Measurements from ENCODE around the gene LYRM4.

The LYRM4 gene

DNA sequence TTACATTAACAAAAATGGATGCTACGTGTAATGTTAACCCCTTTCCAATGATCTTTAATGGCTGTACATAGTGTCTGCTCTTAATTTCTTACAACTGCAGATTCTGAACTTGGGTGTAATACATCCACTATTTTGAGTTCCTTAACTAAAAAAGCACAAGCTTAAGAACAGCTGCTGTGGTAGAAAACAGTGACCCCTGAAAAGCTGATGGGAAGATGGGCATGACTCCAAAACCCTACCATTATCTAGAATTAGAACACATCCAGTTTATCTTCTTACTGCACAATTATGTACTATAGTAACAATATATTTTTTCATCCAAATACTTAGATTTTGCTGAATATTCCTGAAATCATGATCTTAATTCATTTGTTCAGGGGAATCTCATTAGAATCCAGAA is 49.3 kb downstream of the LYRM4 start:
- no peak overlapping the region for H3K27ac ChIP-seq
- no peak overlapping the region for H3K4me3 ChIP-seq

DNA sequence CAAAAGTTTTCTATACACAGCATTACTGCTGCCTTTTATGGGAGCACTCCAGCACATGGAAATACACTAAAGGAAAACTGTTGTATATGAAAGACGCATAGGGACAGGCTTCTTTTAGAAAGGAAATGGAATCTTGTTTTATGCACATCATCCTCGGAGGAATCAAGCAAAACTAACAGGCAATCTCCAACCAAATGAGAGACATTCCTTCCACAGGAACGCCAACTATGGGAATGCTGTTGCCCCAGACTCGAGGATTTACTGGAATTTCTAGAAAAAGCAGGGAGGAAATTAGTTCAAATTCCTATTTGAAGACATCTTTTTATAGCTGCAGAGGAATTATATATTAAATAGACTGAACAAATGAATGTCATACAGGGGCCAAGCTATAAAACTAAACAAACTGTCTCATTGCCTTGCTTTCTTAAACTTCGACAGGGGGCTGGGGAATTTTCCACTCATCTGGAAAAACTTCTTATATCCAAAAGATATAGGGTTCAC is 52.2 kb downstream of the LYRM4 start:
- H3K27ac ChIP-seq = peak overlapping the region in 2 of 21 experiments; percentile 8 to 11

DNA sequence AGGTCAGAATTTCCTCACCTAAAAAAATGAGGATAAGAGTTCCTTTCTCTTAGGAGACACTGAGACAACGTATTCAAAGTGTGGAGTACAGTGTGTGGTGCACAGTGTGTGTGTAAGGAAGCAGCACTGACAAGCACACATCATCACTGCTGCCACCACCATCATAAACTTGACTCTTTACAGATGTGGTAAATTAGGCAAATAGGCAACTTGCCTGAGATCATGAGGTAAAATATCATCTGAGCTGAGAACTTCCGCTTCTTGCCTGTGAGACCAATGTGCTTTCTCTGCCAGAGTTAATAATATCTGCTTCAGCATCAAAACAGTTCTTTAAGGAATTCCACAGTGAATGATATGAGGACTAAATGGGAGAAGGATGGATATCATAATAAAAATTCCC is 52.7 kb downstream of the LYRM4 start:
- peak overlapping the region in 5 of 21 experiments; percentile 0 to 33 (median 11) for H3K27ac ChIP-seq
- no peak overlapping the region for H3K4me3 ChIP-seq

More for the DNA sequence above, 52.2 kb downstream of the LYRM4 start:
- H3K4me3 ChIP-seq = no peak overlapping the region

DNA sequence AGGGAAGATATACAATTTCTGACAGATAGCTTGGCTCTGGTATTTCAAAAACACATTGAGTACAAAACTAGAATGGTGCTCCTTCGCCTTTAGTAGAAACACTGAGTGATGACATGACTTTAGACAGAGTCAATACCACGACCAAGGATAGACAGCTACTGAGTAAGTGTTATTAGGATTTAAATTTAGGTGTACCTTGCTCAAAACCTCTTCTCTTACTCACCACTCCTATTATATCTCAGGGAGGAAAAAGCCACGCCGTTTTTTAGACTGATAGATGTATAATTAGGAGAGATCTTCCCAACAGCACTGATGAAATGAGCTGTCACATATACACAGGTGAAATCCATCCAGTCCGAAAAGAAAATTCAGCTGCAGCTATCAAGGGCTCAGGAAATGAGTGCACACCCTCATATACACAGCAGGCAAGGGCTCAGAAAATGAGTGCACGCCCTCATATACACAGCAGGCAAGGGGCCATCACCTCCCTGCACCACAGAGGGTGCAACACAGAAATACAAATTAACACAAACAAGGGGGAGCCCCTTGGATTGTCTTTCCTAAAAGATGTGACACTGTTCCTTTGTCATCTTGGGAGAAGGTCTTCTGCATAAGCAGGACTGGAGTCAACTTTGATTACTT is 53.7 kb downstream of the LYRM4 start:
- peak overlapping the region in 2 of 21 experiments; percentile 16 to 33 for H3K27ac ChIP-seq
- H3K4me3 ChIP-seq = no peak overlapping the region

DNA sequence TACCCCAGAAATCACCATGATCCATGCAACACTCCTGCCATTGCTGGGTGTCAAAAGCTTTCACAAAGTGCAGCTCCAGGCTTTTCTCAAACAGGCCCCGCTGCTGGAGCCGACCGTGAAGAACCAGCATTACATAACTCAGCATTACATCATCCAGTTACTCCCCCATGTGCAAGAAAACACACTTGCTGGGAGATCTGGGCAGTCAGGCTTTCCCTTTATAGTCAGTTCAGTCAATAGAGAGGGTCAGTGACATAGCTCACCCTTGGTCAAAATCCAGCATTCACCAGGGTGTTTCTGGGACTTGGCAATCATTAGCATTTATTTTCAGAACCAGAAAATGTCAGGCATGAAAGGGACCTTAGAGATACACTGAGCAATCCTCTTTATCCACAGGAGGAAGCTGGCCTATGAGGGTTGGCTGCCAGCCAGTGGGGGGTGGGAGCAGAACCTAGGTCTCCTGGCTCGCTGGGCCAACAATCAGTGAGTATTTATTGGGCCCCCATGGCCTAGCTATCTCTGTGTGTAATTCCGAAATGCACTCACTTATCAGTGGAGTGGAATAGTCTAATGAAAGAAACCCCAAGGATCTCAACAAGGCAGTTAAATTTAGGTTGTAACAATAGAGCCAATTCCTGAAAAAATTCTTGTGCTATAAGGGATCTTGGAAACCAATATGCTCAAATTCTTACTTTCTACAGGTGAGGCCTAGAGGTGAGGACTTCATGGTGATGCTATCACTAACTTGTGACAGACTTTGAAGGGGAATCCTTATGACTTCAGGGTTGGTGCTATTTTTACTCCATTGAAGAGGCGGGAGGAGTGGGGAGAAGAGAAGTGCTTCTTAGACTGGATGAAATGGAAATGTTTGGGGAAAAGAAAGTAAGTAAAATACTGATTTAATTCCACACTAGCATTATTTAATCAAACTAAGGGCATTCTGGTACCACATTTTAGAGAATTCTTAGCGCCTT is 54.6 kb downstream of the LYRM4 start:
- H3K4me3 ChIP-seq = no peak overlapping the region
- H3K27ac ChIP-seq = peak overlapping the region in 7 of 21 experiments; percentile 14 to 65 (median 36)

DNA sequence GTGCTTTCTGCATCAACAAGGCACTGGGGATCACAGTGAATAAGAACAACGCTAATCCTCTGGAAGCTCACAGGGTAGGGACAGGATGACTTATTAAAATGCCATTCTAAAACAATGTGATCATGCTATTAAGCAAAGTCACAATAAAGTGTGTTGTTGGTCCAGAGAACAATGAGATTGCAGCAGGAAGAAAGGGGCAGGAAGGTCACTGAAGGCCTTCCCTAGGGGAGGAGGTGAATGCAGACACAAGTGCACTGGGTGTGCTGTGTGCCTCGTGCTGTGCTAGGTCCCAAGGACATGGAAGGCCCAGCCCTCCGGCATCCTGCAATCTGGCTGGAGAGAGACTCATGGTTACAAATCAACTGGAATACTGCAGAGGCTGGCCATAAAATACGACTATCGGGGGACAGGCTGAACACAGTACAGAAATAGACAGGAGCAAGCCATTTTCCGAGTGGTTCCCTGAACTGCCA is 55.7 kb downstream of the LYRM4 start:
- Histone ChIP-seq H3K4me3 (no peak overlapping the region), H3K27ac (peak overlapping the region in 5 of 21 experiments; percentile 14 to 65 (median 36))

DNA sequence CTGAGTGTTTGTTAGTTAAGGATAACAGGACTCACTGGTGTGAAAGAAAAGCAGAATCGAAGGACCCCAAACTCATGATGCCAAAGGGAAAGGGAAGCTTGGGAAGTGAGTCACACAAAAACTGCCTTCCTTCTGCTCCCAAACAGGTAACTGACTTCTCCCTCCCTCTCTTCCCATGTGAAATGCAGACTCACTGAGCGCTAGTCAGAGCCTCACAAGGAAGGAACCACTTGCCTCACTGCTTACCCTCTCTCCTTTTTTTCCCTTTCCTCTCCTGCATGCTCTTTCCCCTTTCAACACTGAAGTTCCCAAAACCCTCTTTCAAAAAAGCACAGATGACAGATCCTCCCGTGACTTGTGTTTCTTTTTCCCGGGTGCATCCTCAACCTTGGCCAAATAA is 56.4 kb downstream of the LYRM4 start:
- Histone ChIP-seq H3K4me3 (no peak overlapping the region), H3K27ac (peak overlapping the region in 2 of 21 experiments; percentile 0 to 36)

DNA sequence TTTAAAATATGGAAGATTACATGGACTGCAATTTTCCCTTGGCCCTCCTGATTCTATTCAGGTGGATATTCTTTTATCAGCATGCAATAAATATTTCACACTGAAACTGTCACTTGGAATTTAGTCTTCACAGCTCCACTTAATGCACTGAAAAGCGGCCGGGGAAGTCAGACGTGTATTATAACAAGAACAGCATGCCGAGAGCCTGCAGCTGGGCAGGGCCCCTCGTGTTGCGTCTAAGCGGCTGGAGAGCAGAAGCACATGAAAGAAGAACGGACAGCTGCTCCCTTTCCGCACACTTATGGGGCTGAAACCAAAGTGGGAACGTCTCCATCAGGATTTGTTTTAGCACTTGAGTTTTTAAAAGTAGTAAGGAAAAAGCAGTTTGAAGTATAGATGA is 57.2 kb downstream of the LYRM4 start:
- H3K4me3 ChIP-seq = no peak overlapping the region
- peak overlapping the region in 1 of 21 experiments; percentile 0 for H3K27ac ChIP-seq

DNA sequence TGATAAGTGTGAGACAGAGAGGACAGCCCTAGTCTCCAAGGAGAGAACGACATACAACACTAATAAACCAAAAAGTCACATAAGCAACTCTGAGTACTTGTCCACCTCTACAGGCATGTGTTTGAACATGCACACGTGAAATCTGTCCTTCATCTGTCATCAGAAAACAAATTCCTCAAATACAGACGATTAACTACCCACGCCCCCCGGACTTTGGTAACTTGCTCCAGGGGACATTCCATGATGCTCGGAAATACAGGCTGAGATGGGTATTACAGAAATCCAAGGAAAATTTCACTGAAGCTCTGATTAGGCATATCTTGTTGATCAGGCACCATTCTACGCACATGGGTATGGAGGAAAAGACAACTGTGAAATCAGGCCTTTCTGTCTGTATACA is 57.8 kb downstream of the LYRM4 start:
- H3K27ac ChIP-seq = no peak overlapping the region
- H3K4me3 ChIP-seq = no peak overlapping the region

DNA sequence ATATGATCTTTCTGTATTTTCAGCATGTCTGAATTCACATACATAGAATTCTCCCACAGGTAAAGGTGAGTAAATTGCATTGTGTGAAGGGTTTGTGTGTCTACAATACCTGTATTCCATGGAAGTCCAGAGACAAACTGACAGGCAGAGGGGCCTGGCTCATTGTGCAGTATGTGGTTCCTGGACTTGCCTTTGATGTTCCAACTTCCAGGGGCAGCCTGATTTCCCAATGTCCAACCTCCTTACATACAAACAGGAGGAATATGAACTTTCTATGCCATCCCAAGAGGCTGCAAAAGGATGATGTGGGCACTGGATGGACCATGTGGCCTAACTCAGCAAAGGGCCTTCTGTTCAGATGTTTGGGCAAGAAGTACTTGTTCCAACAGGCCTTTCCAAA is 58.5 kb downstream of the LYRM4 start:
- H3K4me3 ChIP-seq = no peak overlapping the region
- H3K27ac ChIP-seq = no peak overlapping the region

DNA sequence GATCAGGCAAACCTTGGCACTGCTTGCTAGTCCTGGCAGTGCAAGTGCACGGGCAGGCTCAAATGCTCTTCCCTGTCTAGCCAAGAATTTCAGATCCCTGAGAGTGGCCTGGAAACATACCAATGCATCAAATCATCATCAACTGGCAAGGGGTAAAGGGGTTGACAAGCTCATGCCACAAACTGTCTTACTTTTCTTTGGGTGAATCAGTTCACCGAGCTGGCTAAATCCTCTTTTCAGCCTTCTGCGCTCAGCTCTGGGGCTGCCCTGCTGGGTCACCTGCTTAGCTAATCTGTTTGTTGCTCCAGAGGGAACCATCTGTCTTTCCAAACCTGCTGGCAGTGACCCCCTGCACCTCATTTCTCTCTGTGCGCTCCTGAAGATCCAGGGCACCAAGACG is 59.5 kb downstream of the LYRM4 start:
- H3K27ac ChIP-seq = no peak overlapping the region
- no peak overlapping the region for H3K4me3 ChIP-seq

DNA sequence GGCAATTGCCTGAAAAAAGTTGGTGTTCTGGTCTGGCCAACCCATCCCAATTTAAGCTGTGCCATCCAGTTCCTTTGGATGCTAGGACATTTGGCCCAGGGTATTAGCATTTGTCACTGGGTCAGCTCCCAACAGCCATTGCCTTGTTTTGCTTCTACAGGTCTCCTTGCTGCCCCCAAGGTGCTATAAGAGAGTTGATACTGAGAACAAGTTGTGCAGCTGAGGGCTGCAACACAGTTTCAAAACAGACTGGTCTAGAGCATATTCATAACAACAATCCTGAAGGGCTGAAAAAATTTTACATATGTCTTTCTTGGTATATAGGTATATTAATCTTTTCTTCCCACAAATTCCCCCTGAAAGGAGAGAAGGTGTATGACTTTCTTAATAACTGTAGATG is 61.0 kb downstream of the LYRM4 start:
- Histone ChIP-seq H3K27ac (no peak overlapping the region), H3K4me3 (no peak overlapping the region)

DNA sequence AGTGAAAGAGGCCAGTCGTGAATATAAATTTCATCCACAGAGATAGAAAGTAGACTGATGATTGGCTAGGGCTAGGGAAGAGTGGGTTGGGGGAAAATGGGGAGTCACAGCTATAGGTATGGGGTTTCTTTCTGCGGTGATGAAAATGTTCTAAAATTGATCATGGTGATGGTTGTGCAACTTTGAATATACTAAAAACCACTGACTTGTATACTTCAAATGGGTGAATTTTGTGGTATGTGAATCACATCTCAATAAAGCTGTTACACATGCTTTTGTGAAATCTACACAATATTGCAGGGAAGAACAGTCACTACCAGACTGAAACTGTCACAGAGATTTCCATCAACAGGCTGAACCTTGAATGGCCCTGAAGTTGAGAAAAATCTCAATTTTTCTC is 61.5 kb downstream of the LYRM4 start:
- Histone ChIP-seq H3K27ac (no peak overlapping the region), H3K4me3 (no peak overlapping the region)

DNA sequence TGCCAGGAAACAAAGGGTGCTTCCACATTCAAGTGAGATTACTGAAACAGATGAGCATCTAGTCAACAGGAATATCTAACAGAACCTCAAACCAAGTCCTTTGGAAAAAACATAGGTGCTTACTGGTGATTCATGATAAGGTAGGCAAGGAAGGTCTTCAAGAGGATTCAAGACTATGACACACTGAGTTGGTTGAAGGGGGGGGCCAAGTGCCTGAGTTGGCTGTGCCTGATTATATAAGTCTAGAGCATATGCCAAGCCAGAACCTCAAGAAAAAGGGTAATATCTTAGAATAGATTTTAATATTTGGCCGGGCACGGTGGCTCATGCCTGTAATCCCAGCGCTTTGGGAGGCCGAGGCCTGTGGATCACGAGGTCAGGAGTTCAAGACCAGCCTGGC is 63.7 kb downstream of the LYRM4 start:
- Histone ChIP-seq H3K27ac (no peak overlapping the region), H3K4me3 (no peak overlapping the region)

DNA sequence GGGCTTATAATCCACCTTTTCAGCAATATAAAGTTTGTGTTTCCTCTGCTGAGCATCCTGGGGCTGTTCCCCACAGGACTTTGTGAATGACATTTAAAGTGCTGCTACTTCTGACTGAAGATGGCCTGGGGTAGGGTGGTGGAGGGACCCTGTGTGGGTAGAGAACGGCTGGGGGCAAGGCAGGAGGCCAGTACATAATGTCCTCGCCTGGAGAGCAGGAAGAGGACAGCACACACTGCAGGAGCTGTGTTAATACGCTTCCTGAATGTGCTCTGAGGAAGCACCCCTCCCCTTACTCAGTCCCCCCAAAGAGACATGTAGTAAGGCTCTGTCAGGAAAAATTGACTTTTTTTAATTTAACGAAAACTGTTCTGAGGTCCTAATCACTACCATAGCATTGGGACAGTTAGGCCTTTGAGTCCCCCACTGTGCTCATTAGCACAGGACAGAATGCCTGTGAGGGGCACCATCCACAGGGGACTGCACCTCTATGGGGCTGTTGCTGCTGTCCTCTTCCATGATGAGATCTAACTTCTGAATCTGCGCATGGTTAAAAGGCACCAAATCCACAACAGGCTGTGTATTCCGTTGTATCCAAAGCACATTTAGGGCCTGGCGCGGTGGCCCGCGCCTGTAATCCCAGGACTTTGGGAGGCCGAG is 68.5 kb downstream of the LYRM4 start:
- no peak overlapping the region for H3K27ac ChIP-seq
- no peak overlapping the region for H3K4me3 ChIP-seq

DNA sequence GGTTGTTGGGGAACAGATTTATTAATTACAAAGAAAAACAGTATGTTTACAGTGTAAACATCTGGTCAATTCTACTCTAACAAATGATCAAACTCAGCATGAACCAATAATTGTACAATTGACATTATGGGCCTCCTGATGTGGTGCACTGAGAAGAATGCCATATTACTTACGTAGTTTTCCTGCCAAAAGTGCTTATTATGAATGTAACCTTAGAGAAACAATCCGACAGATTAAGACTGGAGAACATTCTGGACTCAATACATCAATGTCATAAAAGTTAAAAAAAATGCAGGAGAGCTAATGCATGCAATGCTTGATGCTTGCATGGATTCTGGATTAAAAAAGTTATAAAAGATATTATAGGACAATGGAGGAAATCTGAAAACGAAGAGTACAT is 69.0 kb downstream of the LYRM4 start:
- Histone ChIP-seq H3K27ac (peak overlapping the region in 1 of 21 experiments; percentile 30), H3K4me3 (no peak overlapping the region)

DNA sequence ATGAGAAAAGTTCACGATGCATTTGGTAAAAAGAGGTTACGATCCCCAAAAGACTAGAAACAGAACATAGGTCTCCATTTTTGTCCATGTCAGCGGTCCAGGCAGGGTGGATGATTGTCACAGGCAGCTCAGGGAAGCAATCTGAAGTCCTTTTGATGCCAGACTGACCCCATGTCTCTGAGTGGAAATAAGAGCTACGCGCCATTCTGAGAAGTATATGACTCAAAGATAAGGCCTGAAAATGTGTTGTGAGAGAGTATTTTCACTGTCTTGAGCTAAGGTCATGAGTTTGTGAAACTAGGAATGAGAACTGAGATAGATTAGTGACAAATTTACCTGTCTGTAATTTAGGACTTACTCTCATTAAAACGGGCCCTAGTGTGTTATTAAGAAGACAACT is 69.5 kb downstream of the LYRM4 start:
- no peak overlapping the region for H3K4me3 ChIP-seq
- H3K27ac ChIP-seq = peak overlapping the region in 1 of 21 experiments; percentile 30

DNA sequence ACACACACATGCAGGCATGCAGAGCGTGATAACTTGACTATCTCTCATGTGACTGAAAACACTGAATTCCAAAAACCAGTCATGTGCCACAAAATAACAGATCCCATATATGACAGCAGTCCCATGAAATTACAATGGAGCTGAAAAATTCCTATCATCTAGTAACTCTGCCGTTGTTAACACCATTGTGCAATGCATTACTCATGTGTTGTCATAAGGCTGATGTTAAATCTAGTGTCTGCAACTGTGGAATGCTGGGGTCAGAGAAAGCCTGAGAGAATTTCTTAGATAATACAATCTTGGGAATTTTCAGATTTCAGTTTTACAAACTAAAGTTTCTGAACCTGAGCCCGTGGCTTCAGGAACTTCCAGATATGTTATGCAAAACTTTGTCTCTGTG is 70.2 kb downstream of the LYRM4 start:
- H3K27ac ChIP-seq = no peak overlapping the region
- no peak overlapping the region for H3K4me3 ChIP-seq

DNA sequence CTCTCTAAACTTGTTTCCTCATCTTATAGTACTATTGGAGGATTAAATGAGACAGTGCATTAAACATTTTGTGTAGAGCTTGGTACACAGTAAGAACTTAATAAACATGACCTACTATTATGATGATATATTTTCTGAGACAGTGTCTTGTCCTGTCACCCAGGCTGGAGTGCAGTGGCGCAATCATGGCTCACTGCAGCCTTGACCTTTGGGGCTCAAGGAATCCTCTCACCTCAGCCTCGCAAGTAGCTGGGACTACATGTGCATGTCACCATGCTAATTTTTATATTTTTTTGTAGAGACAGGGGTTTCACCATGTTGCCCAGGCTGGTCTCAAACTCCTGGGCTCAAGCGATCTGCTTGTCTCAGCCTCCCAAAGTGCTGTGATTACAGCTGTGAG is 72.1 kb downstream of the LYRM4 start:
- Histone ChIP-seq H3K4me3 (no peak overlapping the region), H3K27ac (no peak overlapping the region)

DNA sequence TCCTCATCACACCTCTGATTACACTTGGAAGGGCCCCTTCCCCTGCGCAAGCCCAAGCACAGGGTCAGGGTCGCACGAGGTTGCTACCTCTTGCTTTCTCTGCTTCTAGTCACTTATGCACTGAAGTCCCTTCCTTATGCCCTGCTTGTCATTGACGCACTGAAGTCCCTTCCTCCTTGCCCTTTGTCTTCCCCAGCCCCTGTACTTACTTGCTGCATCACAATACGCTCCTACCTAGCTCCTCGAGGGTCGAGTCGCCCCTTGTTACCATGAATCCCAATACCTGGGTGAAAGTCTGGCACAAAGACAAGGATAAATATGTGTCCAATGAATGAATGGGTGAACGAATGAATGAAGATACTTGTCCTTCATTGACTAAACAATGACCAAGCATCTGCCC is 75.9 kb downstream of the LYRM4 start:
- H3K4me3 ChIP-seq = no peak overlapping the region
- H3K27ac ChIP-seq = no peak overlapping the region
